GM12878 (cell line): ENCODE measurements around the gene GPALPP1. TPM values are rescaled to one million over a fixed set of nuclear protein-coding genes. Genes with fewer than 3 reads are reported as not detected.

Experiments
- ATAC-seq: fragments of 200-7000 bp; cut with Tn5 transposase; 3 replicates; pipeline ENCODE4 v1.9.1; 2020; ENCODE audit warnings: mild to moderate bottlenecking, moderate library complexity
- BruUV-seq: library from RNA; stranded (reverse); fragments of 400-500 nt; replicated peaks from 2 replicates; lab custom pipeline; 2021; lab: Mats Ljungman, UMichigan
- CTCF ChIA-PET: fragments of 300-600 bp; sonication (Branson Sonifier 250); formaldehyde crosslinking; extraction: SDS; loops from one replicate; lab custom pipeline; 2021; ENCODE audit warnings: inconsistent platforms; lab: Yijun Ruan, JAX
- POLR2A ChIA-PET: fragments of 350-600 bp; formaldehyde crosslinking; extraction: SDS; loops from one replicate; lab custom pipeline; 2021; ENCODE audit warnings: inconsistent platforms; lab: Charles Lee
- RAD21 ChIA-PET: fragments of 300-600 bp; sonication (Branson Sonifier 250); formaldehyde crosslinking; loops from one replicate; lab custom pipeline; 2023; ENCODE audit warnings: antibody characterized with exemption; ENCODE audit not compliant: unreplicated experiment; lab: Charles Lee
- SMC1A ChIA-PET: fragments of 300-600 bp; sonication (Branson Sonifier 250); formaldehyde crosslinking; loops from one replicate; lab custom pipeline; 2023; ENCODE audit not compliant: unreplicated experiment, uncharacterized antibody; lab: Charles Lee
- DNase-seq: peaks from one replicate; pipeline ENCODE4 v3.0.0-alpha.2; 2011; ENCODE audit warnings: low read depth, low spot score
- FAIRE-seq: peaks from 3 replicates; lab custom pipeline; 2011; peaks lifted over from hg19 to GRCh38; lab: Jason Lieb, UNC
- H2AFZ ChIP-seq: 2 replicates; pipeline ENCODE4 v1.6.0; 2011; ENCODE audit warnings: low read depth, low read length, control low read depth; ENCODE audit not compliant: control insufficient read depth
- H3K27ac ChIP-seq: 2 replicates; pipeline ENCODE4 v1.5.1; 2011; ENCODE audit warnings: control low read depth; ENCODE audit not compliant: control insufficient read depth, insufficient read depth
- H3K27me3 ChIP-seq, 2 experiments: replicated peaks in 1 of 2; 2 replicates each; pipeline versions ENCODE4 v1.6.0 to v1.6.1; 2011; ENCODE audit warnings: low read length in 1 of 2; ENCODE audit not compliant: control insufficient read depth in 2 of 2, insufficient read depth in 2 of 2
- H3K36me3 ChIP-seq, 2 experiments: 2 replicates each; pipeline ENCODE4 v1.5.1; 2011; ENCODE audit warnings: low read length in 1 of 2; ENCODE audit not compliant: control insufficient read depth in 2 of 2, insufficient read depth in 2 of 2
- H3K4me1 ChIP-seq: 2 replicates; pipeline ENCODE4 v1.6.1; 2011; ENCODE audit warnings: mild to moderate bottlenecking, low read length, moderate library complexity, mixed read lengths; ENCODE audit not compliant: control insufficient read depth, insufficient read depth
- H3K4me2 ChIP-seq: 2 replicates; pipeline ENCODE4 v1.6.0; 2011; ENCODE audit warnings: control low read depth; ENCODE audit not compliant: control insufficient read depth, insufficient read depth
- H3K4me3 ChIP-seq: fragments of 200-600 bp; sonication (generic); 2 replicates; pipeline ENCODE4 v1.5.1; 2016
- H3K79me2 ChIP-seq: 2 replicates; pipeline ENCODE4 v1.6.0; 2011; ENCODE audit warnings: low read length; ENCODE audit not compliant: control insufficient read depth, insufficient read depth
- H3K9ac ChIP-seq: 2 replicates; pipeline ENCODE4 v1.8.0; 2011; ENCODE audit warnings: low read length, control low read depth, mixed read lengths; ENCODE audit not compliant: control insufficient read depth, insufficient read depth
- H3K9me3 ChIP-seq: replicated peaks from 3 replicates; pipeline ENCODE4 v1.5.1; 2011; ENCODE audit warnings: mild to moderate bottlenecking, low read length; ENCODE audit not compliant: control insufficient read depth, insufficient read depth
- H4K20me1 ChIP-seq: 2 replicates; pipeline ENCODE4 v1.6.0; 2011; ENCODE audit not compliant: control insufficient read depth, insufficient read depth
- CBX5 ChIP-seq: sonication (generic); IDR thresholded peaks from 2 replicates; pipeline ENCODE4 v1.6.1; 2016; ENCODE audit warnings: low read depth, moderate library complexity, mild to moderate bottlenecking, inconsistent platforms
- CHD4 ChIP-seq: fragments of 200-600 bp; sonication (generic); IDR thresholded peaks from 2 replicates; pipeline ENCODE4 v1.6.1; 2016; ENCODE audit warnings: mild to moderate bottlenecking
- CREB1 ChIP-seq: IDR thresholded peaks from 2 replicates; pipeline ENCODE4 v1.6.1; 2012; ENCODE audit warnings: low read depth, mild to moderate bottlenecking, inconsistent platforms
- E2F8 ChIP-seq: fragments of 450-650 bp; IDR thresholded peaks from 2 replicates; pipeline ENCODE4 v1.6.1; 2018; ENCODE audit warnings: mild to moderate bottlenecking, low read depth, moderate library complexity; ENCODE audit not compliant: partially characterized antibody
- EED ChIP-seq: sonication (generic); IDR thresholded peaks from 2 replicates; pipeline ENCODE4 v1.6.1; 2016; ENCODE audit warnings: antibody characterized with exemption, low read depth
- FOXK2 ChIP-seq: fragments of 450-650 bp; IDR thresholded peaks from 2 replicates; pipeline ENCODE4 v1.6.1; 2017; ENCODE audit warnings: mild to moderate bottlenecking, moderate library complexity
- IRF5 ChIP-seq: fragments of 450-650 bp; IDR thresholded peaks from 2 replicates; pipeline ENCODE4 v1.6.1; 2017; ENCODE audit warnings: borderline replicate concordance
- JUNB ChIP-seq: IDR thresholded peaks from 2 replicates; pipeline ENCODE4 v1.6.1; 2016; ENCODE audit warnings: antibody characterized with exemption, mild to moderate bottlenecking
- NFYB ChIP-seq: IDR thresholded peaks from 2 replicates; pipeline ENCODE4 v1.6.1; 2011; ENCODE audit warnings: low read depth, mild to moderate bottlenecking, low read length, improper control_type of control experiment, moderate library complexity; ENCODE audit not compliant: insufficient read depth
- NR2F1 ChIP-seq: fragments of 450-650 bp; conservative IDR thresholded peaks from 2 replicates; pipeline ENCODE4 v1.6.1; 2017; ENCODE audit warnings: mild to moderate bottlenecking
- NRF1 ChIP-seq: conservative IDR thresholded peaks from 2 replicates; pipeline ENCODE4 v1.6.1; 2011; ENCODE audit warnings: mild to moderate bottlenecking, low read depth, low read length, improper control_type of control experiment
- POU2F2 ChIP-seq: IDR thresholded peaks from 3 replicates; pipeline ENCODE4 v1.6.1; 2011; ENCODE audit warnings: low read depth, mild to moderate bottlenecking, low read length, borderline replicate concordance
- RAD21 ChIP-seq: IDR thresholded peaks from 2 replicates; pipeline ENCODE4 v1.6.1; 2011; ENCODE audit warnings: mild to moderate bottlenecking, low read depth, low read length, moderate library complexity; ENCODE audit not compliant: insufficient read depth
- SMARCA5 ChIP-seq: fragments of 450-650 bp; IDR thresholded peaks from 2 replicates; pipeline ENCODE4 v1.6.1; 2017; ENCODE audit warnings: mild to moderate bottlenecking
- SMC3 ChIP-seq: IDR thresholded peaks from 2 replicates; pipeline ENCODE4 v1.6.1; 2011; ENCODE audit warnings: low read length, improper control_type of control experiment, borderline replicate concordance
- ZNF622 ChIP-seq: fragments of 450-650 bp; IDR thresholded peaks from 2 replicates; pipeline ENCODE4 v1.6.1; 2017; ENCODE audit warnings: mild to moderate bottlenecking, inconsistent platforms
- WGBS: methylation state at CpG from one replicate; pipeline ENCODE4 v1.1.6; 2016; ENCODE audit warnings: low lambda C conversion rate; ENCODE audit not compliant: insufficient replicate concordance, insufficient coverage; ENCODE audit errors: missing lambda C conversion rate; 5-methylcytosine and 5-hydroxymethylcytosine counted together
- in situ Hi-C: fragments of 300-500 bp; cut with MboI; formaldehyde crosslinking; loops from 9 replicates; pipeline ENCODE4 v1.14.3; 2018; ENCODE audit warnings: mixed read lengths
- intact Hi-C: fragments of 100-400 bp; cut with micrococcal nuclease; formaldehyde crosslinking; loops from one replicate; pipeline ENCODE4 v1.14.2; 2022; ENCODE audit not compliant: unreplicated experiment
- polyA plus RNA-seq, 11 experiments: library from polyadenylated mRNA; depleted of rRNA in 4 of 11; unstranded in 6 of 11; stranded (reverse) in 5 of 11; fragments of >200 nt; fragmentation: Nextera tagmentation in 4 of 11; fragmentation: Illumina TruSeq in 1 of 11; extraction: Ambion mirVana in 4 of 11; extraction: Trizol in 1 of 11; gene quantifications; 1 replicate in 1 of 11; 2 replicates in 10 of 11; pipeline versions ENCODE4 v1.2.1 to v1.2.3, GENCODE V29; 2011 to 2016; ENCODE audit warnings: inconsistent platforms in 2 of 11, missing spikeins in 2 of 11, low read depth in 1 of 11
- total RNA-seq, 4 experiments: library from RNA; depleted of rRNA in 3 of 4; stranded (reverse); fragments of >200 nt in 3 of 4; fragmentation: Illumina TruSeq in 1 of 4; extraction: Trizol in 1 of 4; gene quantifications; 2 replicates each; pipeline versions ENCODE4 v1.2.1 to v1.2.3, GENCODE V29; 2013 to 2021
- TF ChIP-seq, protein P1 (sequence below): IDR thresholded peaks from 2 replicates; pipeline ENCODE4 v1.6.1; 2011; ENCODE audit warnings: mild to moderate bottlenecking, low read depth, low read length, moderate library complexity; ENCODE audit not compliant: insufficient replicate concordance
- TF ChIP-seq, protein P2 (sequence below): fragments of 450-650 bp; IDR thresholded peaks from 2 replicates; pipeline ENCODE4 v1.6.1; 2014; ENCODE audit warnings: mild to moderate bottlenecking

GPALPP1 gene
- total and polyA plus RNA-seq, 10 of the 15 experiments (the other 5 are each of a cell fraction or from before 2014, with no cell fraction given), result 14.2 to 32.4 (median 27.9) TPM

DNA sequence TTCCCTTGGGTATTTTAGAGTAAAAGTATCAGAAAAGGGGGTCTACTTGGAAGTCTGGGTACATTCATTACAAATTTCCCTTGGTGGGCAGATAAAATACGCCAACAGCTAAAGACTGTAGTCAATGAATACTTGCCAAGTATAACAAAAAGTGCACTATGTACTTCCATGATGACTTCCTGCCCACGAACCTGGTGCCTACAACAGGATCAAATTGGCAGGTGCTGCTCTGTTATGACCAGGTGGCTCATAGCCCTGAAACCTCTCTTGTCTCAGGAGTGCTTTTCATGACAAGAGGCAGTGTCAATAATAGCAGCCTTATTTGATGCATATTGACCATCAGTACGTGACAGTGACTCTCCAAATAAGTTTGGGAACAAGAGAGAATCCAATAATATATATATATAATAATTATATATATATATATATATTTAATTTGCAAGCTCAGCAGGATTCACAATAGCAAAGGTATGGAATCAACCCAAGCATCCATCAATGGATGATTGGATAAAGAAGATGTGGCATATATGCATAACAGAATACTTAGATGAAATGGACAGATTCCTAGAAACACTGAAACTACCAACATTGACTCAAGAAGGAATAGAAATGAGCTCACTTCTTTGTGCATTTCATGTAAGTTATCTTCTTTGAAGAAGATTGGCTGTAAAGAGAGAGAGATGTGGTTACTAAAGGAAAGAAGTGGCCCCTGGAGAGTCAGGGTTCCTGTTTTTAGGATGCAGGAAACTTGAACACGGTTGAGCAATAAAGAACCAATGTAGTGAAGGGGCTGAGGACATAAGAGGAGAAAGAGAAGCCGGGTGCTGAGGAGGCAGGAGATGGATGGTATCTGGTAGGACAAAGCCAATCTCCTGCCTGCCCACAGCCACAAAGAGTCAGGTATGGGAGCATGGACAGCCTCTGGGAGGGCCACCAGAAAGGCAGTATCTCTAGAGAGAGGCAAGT is 79.0 kb downstream of the GPALPP1 start:
- no peak overlapping the region for H3K9ac ChIP-seq
- DNase-seq (no peak), ATAC-seq (no peak), FAIRE-seq (no peak)
- ChIA-PET POLR2A (no interaction called here), CTCF (interaction anchor here (1.3 kb wide), 1 partner anchor 41 kb away, joined by 3 read pairs; no protein-coding TSS in a partner anchor), RAD21 (no interaction called here), SMC1A (interaction anchor here (1.1 kb wide), 1 partner anchor 213 kb away, joined by 3 read pairs; no protein-coding TSS in a partner anchor)
- H3K79me2 ChIP-seq, result no peaks in the 10 kb centered on the region
- no peak overlapping the region for H3K27ac ChIP-seq
- H4K20me1 ChIP-seq, result no peaks in the 10 kb centered on the region
- no peak overlapping the region for H3K4me3 ChIP-seq
- no TSS peak for BruUV-seq
- intact Hi-C loops, result no loop called here
- in situ Hi-C loops, result no loop called here
- H3K4me2 ChIP-seq, result no peak overlapping the region
- H3K36me3 ChIP-seq, result no peaks in the 10 kb centered on the region
- no peaks in the 10 kb centered on the region for H3K4me1 ChIP-seq
- H3K9me3 ChIP-seq, result no peaks in the 10 kb centered on the region
- no peaks in the 10 kb centered on the region for H3K27me3 ChIP-seq
- 18% methylated on average over 5 of the region's 5 CpGs for WGBS
- no peak overlapping the region for H2AFZ ChIP-seq
- no peak for TF ChIP-seq CBX5
- TF ChIP-seq EED, result no peak
- TF ChIP-seq IRF5, result no peak
- TF ChIP-seq NRF1, result no peak
- no peak for TF ChIP-seq ZNF622
- TF ChIP-seq, protein P1, sequence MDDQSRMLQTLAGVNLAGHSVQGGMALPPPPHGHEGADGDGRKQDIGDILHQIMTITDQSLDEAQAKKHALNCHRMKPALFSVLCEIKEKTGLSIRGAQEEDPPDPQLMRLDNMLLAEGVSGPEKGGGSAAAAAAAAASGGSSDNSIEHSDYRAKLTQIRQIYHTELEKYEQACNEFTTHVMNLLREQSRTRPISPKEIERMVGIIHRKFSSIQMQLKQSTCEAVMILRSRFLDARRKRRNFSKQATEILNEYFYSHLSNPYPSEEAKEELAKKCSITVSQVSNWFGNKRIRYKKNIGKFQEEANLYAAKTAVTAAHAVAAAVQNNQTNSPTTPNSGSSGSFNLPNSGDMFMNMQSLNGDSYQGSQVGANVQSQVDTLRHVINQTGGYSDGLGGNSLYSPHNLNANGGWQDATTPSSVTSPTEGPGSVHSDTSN, result no peak
- TF ChIP-seq CREB1, result no peak
- no peak for TF ChIP-seq NFYB
- TF ChIP-seq E2F8, result no peak
- TF ChIP-seq POU2F2, result no peak
- TF ChIP-seq, protein P2, sequence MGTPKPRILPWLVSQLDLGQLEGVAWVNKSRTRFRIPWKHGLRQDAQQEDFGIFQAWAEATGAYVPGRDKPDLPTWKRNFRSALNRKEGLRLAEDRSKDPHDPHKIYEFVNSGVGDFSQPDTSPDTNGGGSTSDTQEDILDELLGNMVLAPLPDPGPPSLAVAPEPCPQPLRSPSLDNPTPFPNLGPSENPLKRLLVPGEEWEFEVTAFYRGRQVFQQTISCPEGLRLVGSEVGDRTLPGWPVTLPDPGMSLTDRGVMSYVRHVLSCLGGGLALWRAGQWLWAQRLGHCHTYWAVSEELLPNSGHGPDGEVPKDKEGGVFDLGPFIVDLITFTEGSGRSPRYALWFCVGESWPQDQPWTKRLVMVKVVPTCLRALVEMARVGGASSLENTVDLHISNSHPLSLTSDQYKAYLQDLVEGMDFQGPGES, result no peak
- no peak for TF ChIP-seq JUNB
- TF ChIP-seq FOXK2, result no peak
- no peak for TF ChIP-seq RAD21
- no peak for TF ChIP-seq NR2F1
- no peak for TF ChIP-seq CHD4
- TF ChIP-seq SMARCA5, result no peak
- no peak for TF ChIP-seq SMC3
